MM.1S (cell line): ENCODE results near the gene CBX7.

Experiments used
- DNase-seq: peaks from one replicate; pipeline ENCODE4 v3.0.0-alpha.2; 2015
- H2AFZ ChIP-seq: fragments of 300-600 bp; sonication (generic); 2 replicates; pipeline ENCODE4 v1.6.0; 2016; ENCODE audit warnings: antibody characterized with exemption, low read length
- H3F3A ChIP-seq: fragments of 300-600 bp; sonication (generic); 2 replicates; pipeline ENCODE4 v1.6.1; 2016; ENCODE audit warnings: mild to moderate bottlenecking, antibody characterized with exemption, low read length, moderate library complexity, mixed read lengths; ENCODE audit not compliant: insufficient read depth
- H3K27ac ChIP-seq: fragments of 300-600 bp; sonication (generic); 2 replicates; pipeline ENCODE4 v1.5.1; 2016; ENCODE audit warnings: mild to moderate bottlenecking, low read length
- H3K27me3 ChIP-seq: fragments of 300-600 bp; sonication (generic); replicated peaks from 2 replicates; pipeline ENCODE4 v1.6.0; 2016; ENCODE audit warnings: low read length; ENCODE audit not compliant: insufficient read depth
- H3K36me3 ChIP-seq: fragments of 300-600 bp; sonication (generic); replicated peaks from 2 replicates; pipeline ENCODE4 v1.6.1; 2016; ENCODE audit warnings: mild to moderate bottlenecking, low read length, mixed read lengths; ENCODE audit not compliant: insufficient read depth
- H3K4me1 ChIP-seq: fragments of 300-600 bp; sonication (generic); 2 replicates; pipeline ENCODE4 v1.6.1; 2016; ENCODE audit warnings: low read length, mixed read lengths
- H3K4me2 ChIP-seq: fragments of 300-600 bp; sonication (generic); 2 replicates; pipeline ENCODE4 v1.6.0; 2016; ENCODE audit warnings: low read depth, low read length
- H3K4me3 ChIP-seq: fragments of 300-600 bp; sonication (generic); 2 replicates; pipeline ENCODE4 v1.5.1; 2016; ENCODE audit warnings: low read length, mixed read lengths
- H3K79me2 ChIP-seq: fragments of 300-600 bp; sonication (generic); 2 replicates; pipeline ENCODE4 v1.6.1; 2016; ENCODE audit warnings: mixed run types, low read length, mixed read lengths
- H3K9ac ChIP-seq: fragments of 300-600 bp; sonication (generic); 2 replicates; pipeline ENCODE4 v1.6.1; 2016; ENCODE audit warnings: low read length, mixed read lengths
- H3K9me2 ChIP-seq: fragments of 300-600 bp; sonication (generic); replicated peaks from 2 replicates; pipeline ENCODE4 v1.6.1; 2016; ENCODE audit warnings: mild to moderate bottlenecking, low read length, mixed read lengths; ENCODE audit not compliant: insufficient read depth
- H3K9me3 ChIP-seq: fragments of 300-600 bp; sonication (generic); replicated peaks from 2 replicates; pipeline ENCODE4 v1.6.1; 2016; ENCODE audit warnings: mild to moderate bottlenecking, low read length, mixed read lengths; ENCODE audit not compliant: insufficient read depth
- H4K20me1 ChIP-seq: fragments of 300-600 bp; sonication (generic); 2 replicates; pipeline ENCODE4 v1.6.1; 2016; ENCODE audit warnings: mild to moderate bottlenecking, low read length, moderate library complexity, mixed read lengths; ENCODE audit not compliant: insufficient read depth
- EZH2 ChIP-seq: fragments of 300-600 bp; sonication (generic); optimal IDR thresholded peaks from 2 replicates; pipeline ENCODE3; 2017; ENCODE audit warnings: low read depth, mild to moderate bottlenecking, antibody characterized with exemption, low read length, mixed read lengths
- EZH2phosphoT487 ChIP-seq: fragments of 300-600 bp; sonication (generic); IDR thresholded peaks from 2 replicates; pipeline ENCODE4 v1.6.1; 2018; ENCODE audit warnings: antibody characterized with exemption, low read length
- TF ChIP-seq, protein P1 (sequence below): fragments of 300-600 bp; sonication (generic); IDR thresholded peaks from 2 replicates; pipeline ENCODE4 v1.5.1; 2016; ENCODE audit warnings: antibody characterized with exemption, low read length, mixed read lengths

The CBX7 gene

DNA sequence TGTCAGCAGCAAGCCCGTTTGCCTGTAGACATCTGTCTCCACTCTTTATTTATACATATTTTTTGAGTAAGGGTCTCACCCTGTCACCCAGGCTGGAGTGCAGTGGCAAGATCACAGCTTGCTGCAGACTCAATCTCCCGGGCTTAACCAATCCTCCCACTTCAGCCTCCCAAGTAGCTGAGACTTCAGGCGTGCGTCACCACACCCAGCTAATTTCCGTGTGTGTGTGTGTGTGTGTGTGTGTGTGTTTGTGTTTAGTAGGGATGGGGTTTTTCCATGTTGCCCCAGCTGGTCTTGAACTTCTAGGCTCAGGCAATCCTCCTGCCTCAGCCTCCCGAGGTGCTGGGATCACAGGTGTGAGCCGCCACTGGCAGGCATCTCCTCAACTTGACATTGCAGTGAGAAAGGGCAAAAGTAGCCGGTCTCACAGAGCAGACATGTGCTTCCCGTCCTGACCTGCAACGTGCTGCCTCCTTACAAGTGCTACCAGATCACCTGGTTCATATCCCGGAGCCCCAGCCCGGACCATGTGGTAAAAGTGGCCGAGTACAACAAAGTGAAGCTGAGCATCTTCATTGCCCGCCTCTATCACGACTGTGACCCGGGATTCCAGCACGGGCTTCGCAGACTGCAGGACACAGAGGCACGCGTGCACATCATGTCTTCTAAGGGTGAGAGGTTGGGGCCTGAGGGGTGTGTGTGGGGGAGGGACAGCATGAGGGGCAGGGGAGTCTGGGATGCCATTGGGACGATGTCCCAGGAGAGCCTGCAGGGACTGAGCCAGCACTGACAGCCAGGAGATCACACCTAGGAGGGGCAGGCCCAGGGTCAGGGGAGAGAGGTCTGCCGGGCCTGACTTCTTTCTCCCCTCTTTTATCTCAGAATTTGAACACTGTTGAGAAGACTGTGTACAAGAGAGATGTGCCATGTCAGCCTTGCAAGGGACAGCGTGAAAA, 61.1 kb downstream of the CBX7 start:
- Histone ChIP-seq H3K4me1 (peaks cover 33% of the 10 kb centered on the region), H3K36me3 (no peaks in the 10 kb centered on the region), H3K79me2 (no peaks in the 10 kb centered on the region), H4K20me1 (no peaks in the 10 kb centered on the region), H3K9me2 (no peaks in the 10 kb centered on the region), H3K27me3 (no peaks in the 10 kb centered on the region), H3K4me3 (no peak overlapping the region), H3K4me2 (peak overlapping the region; percentile 57; the same call in 1 of the 2 replicates), H3K9me3 (no peaks in the 10 kb centered on the region), H3K27ac (peak overlapping the region; percentile 56; the same call in 1 of the 2 replicates), H2AFZ (peak overlapping the region; percentile 76), H3K9ac (no peak overlapping the region), H3F3A (peaks cover 18% of the 10 kb centered on the region)
- DNase-seq, result no peak
- TF ChIP-seq, protein P1, sequence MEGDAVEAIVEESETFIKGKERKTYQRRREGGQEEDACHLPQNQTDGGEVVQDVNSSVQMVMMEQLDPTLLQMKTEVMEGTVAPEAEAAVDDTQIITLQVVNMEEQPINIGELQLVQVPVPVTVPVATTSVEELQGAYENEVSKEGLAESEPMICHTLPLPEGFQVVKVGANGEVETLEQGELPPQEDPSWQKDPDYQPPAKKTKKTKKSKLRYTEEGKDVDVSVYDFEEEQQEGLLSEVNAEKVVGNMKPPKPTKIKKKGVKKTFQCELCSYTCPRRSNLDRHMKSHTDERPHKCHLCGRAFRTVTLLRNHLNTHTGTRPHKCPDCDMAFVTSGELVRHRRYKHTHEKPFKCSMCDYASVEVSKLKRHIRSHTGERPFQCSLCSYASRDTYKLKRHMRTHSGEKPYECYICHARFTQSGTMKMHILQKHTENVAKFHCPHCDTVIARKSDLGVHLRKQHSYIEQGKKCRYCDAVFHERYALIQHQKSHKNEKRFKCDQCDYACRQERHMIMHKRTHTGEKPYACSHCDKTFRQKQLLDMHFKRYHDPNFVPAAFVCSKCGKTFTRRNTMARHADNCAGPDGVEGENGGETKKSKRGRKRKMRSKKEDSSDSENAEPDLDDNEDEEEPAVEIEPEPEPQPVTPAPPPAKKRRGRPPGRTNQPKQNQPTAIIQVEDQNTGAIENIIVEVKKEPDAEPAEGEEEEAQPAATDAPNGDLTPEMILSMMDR, result no peak
- TF ChIP-seq EZH2 (no peak), EZH2phosphoT487 (no peak)

DNA sequence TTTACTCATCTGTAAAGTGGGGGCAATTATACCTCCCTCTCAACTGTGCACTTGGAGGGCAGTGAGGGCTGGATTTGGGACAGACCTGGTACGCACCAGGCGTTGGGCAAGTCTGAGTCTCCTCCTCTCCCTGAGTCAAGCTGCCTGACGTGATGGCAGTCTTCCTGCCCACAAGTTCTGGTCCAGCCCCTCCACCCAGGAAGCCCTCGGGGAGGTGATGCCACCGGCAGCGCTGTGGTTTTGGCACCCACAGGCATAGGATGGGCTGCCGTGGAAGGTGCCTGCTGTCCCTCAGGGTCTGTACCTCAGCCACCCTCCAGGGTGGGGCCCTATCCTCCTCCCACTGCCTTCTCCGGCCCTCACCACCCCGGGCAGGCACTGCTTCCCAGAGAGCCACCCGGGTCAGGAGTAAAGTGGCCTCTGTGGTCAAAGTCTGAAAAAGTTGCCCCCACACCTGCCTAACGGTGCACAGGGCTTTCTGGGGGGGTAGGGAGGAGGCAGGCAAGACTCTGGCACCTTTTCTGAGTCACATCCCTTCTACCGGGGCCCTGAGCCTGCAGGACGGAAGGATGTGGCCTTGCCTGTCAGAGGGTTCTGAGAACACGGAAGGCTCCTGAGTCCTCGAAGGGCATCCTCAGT, 61.9 kb downstream of the CBX7 start:
- no peak overlapping the region for H3K4me2 ChIP-seq
- DNase-seq, result no peak
- H3K9me3 ChIP-seq, result no peaks in the 10 kb centered on the region
- TF ChIP-seq EZH2, result no peak
- TF ChIP-seq EZH2phosphoT487, result no peak
- TF ChIP-seq, protein P1, result no peak
- H3K27me3 ChIP-seq, result no peaks in the 10 kb centered on the region
- peaks cover 27% of the 10 kb centered on the region for H3K4me1 ChIP-seq
- H3K79me2 ChIP-seq, result no peaks in the 10 kb centered on the region
- no peaks in the 10 kb centered on the region for H4K20me1 ChIP-seq
- H2AFZ ChIP-seq, result no peak overlapping the region
- no peaks in the 10 kb centered on the region for H3K9me2 ChIP-seq
- H3F3A ChIP-seq, result peaks cover 18% of the 10 kb centered on the region
- H3K4me3 ChIP-seq, result no peak overlapping the region
- H3K9ac ChIP-seq, result no peak overlapping the region
- no peak overlapping the region for H3K27ac ChIP-seq
- H3K36me3 ChIP-seq, result no peaks in the 10 kb centered on the region

- H3K27ac ChIP-seq, result no peak overlapping the region
Observed at GRCh38 chr22:39089928-39090327, 62.6 kb downstream of the CBX7 start.

More at GRCh38 chr22:39089928-39090327, 62.6 kb downstream of the CBX7 start:
- Histone ChIP-seq H3K9ac (no peak overlapping the region), H3K4me3 (no peak overlapping the region), H3F3A (peaks cover 18% of the 10 kb centered on the region), H4K20me1 (no peaks in the 10 kb centered on the region), H3K4me1 (peaks cover 24% of the 10 kb centered on the region), H2AFZ (no peak overlapping the region), H3K9me2 (no peaks in the 10 kb centered on the region), H3K79me2 (no peaks in the 10 kb centered on the region), H3K36me3 (no peaks in the 10 kb centered on the region), H3K27me3 (no peaks in the 10 kb centered on the region), H3K4me2 (no peak overlapping the region), H3K9me3 (no peaks in the 10 kb centered on the region)
- TF ChIP-seq EZH2phosphoT487, result no peak
- TF ChIP-seq EZH2, result no peak
- TF ChIP-seq, protein P1, result no peak
- DNase-seq, result no peak
